AG04450 (cell line): ENCODE measurements around the gene NDUFB10. TPM values are rescaled to one million over a fixed set of nuclear protein-coding genes. Genes with fewer than 3 reads are reported as not detected.

Experiments used
- CTCF ChIA-PET: fragments of 300-600, 350-600 bp; formaldehyde crosslinking; extraction: SDS; loops from one replicate; lab custom pipeline; 2022; ENCODE audit warnings: antibody characterized with exemption, inconsistent platforms; lab: Charles Lee
- POLR2A ChIA-PET: fragments of 350-600 bp; formaldehyde crosslinking; extraction: SDS; loops from one replicate; lab custom pipeline; 2021; ENCODE audit warnings: antibody characterized with exemption, inconsistent platforms; lab: Yijun Ruan, JAX
- DNase-seq: peaks from one replicate; pipeline ENCODE4 v3.0.0-alpha.2; 2011; ENCODE audit warnings: low read depth, low spot score
- H3K27ac ChIP-seq: one replicate; pipeline ENCODE4 v1.5.1; 2012; ENCODE audit warnings: low read depth, low read length, control low read depth
- H3K27me3 ChIP-seq: one replicate; pipeline ENCODE4 v1.6.0; 2012; ENCODE audit warnings: low read length; ENCODE audit not compliant: control insufficient read depth, insufficient read depth
- H3K4me3 ChIP-seq: 2 replicates; pipeline ENCODE4 v1.5.1; 2011; ENCODE audit warnings: mild to moderate bottlenecking, low read depth, low read length, control low read depth
- H3K9me3 ChIP-seq: 2 replicates; pipeline ENCODE4 v1.5.1; 2012; ENCODE audit warnings: low read length; ENCODE audit not compliant: control insufficient read depth, insufficient read depth
- CTCF ChIP-seq: IDR thresholded peaks from 2 replicates; pipeline ENCODE4 v1.5.1; 2011; ENCODE audit warnings: low read depth, low read length, control low read depth, inconsistent platforms
- polyA plus RNA-seq: library from polyadenylated mRNA; depleted of rRNA; stranded (reverse); fragments of >200 nt; gene quantifications from 2 replicates; pipeline ENCODE4 v1.2.3, GENCODE V29; 2011

The NDUFB10 gene
- polyA plus RNA-seq, 1 experiment, result 126 TPM

- Histone ChIP-seq H3K27ac (no peak overlapping the region), H3K4me3 (no peak overlapping the region), H3K9me3 (peaks cover 3% of the 10 kb centered on the region; the same call in 1 of the 2 replicates), H3K27me3 (peaks cover 80% of the 10 kb centered on the region)
- no peak for TF ChIP-seq CTCF
- CTCF ChIA-PET, result interaction anchor here (0.5 kb wide), 1 partner anchor 34 kb away, joined by 5 read pairs; no protein-coding TSS in a partner anchor
- DNase-seq, result no peak
- POLR2A ChIA-PET, result no interaction called here
Observed at GRCh38 chr16:1916640-1916990, 42.7 kb upstream of the NDUFB10 start.

GRCh38 chr16:1917056-1917664 is 42.2 kb upstream of the NDUFB10 start:
- Histone ChIP-seq H3K27ac (no peak overlapping the region), H3K27me3 (peaks cover 83% of the 10 kb centered on the region), H3K4me3 (no peak overlapping the region), H3K9me3 (peaks cover 3% of the 10 kb centered on the region; the same call in 1 of the 2 replicates)
- POLR2A ChIA-PET, result no interaction called here
- no peak for TF ChIP-seq CTCF
- no peak for DNase-seq
- CTCF ChIA-PET, result no interaction called here

GRCh38 chr16:1917665-1918350 is 41.5 kb upstream of the NDUFB10 start:
- peaks cover 87% of the 10 kb centered on the region for H3K27me3 ChIP-seq
- peaks cover 3% of the 10 kb centered on the region; the same call in 1 of the 2 replicates for H3K9me3 ChIP-seq
- no peak for DNase-seq

GRCh38 chr16:1918351-1919326 is 40.7 kb upstream of the NDUFB10 start, which contains the start of gene HS3ST6:
HS3ST6 (minus strand) TSS chr16:1918415; CDS start chr16:1918323, 92 bp downstream.
- TF ChIP-seq CTCF, result no peak
- DNase-seq, result no peak
- Histone ChIP-seq H3K27me3 (peaks cover 89% of the 10 kb centered on the region), H3K27ac (no peak within 1 kb of the TSS), H3K4me3 (no peak within 1 kb of the TSS), H3K9me3 (peaks cover 3% of the 10 kb centered on the region; the same call in 1 of the 2 replicates)
- ChIA-PET POLR2A (no interaction called here), CTCF (no interaction called here)

More at GRCh38 chr16:1917665-1918350, 41.5 kb upstream of the NDUFB10 start:
- Histone ChIP-seq H3K27ac (no peak overlapping the region), H3K4me3 (no peak overlapping the region)
- POLR2A ChIA-PET, result no interaction called here
- no peak for TF ChIP-seq CTCF
- CTCF ChIA-PET, result no interaction called here
